Measurements from ENCODE around the gene EIF2B4. TPM values are rescaled to one million over a fixed set of nuclear protein-coding genes. Genes with fewer than 3 reads are reported as not detected.

The EIF2B4 gene
- total and polyA plus RNA-seq, 4 donors: 32.2 to 87.1 (median 39.5) TPM

Other genes with a start within 250 kb of the EIF2B4 start
- under 1 TPM in 1 of 2 donors, not detected in 1; 0.90 TPM for gene ABHD1, start 246.5 kb downstream of the EIF2B4 start, total RNA-seq
- under 1 TPM in 1 of 2 donors, not detected in 1; 0.08 TPM for gene ABHD1, start 246.5 kb downstream of the EIF2B4 start, polyA plus RNA-seq
- 10 to 100 TPM; 42.1 to 48.1 TPM for gene PREB, start 235.7 kb downstream of the EIF2B4 start, total RNA-seq
- gene PREB, start 235.7 kb downstream of the EIF2B4 start, polyA plus RNA-seq: 10 to 100 TPM; 24.9 to 46.3 TPM
- not detected for gene PRR30, start 230.9 kb downstream of the EIF2B4 start, total RNA-seq
- gene PRR30, start 230.9 kb downstream of the EIF2B4 start, polyA plus RNA-seq: not detected
- 1 to 10 TPM in 1 of 2 donors, under 1 TPM in 1; 0.39 to 1.1 TPM for gene TCF23, start 221.3 kb downstream of the EIF2B4 start, total RNA-seq
- not detected for gene TCF23, start 221.3 kb downstream of the EIF2B4 start, polyA plus RNA-seq
- 10 to 100 TPM; 66.9 to 93.8 TPM for gene ATRAID, start 158.3 kb downstream of the EIF2B4 start, total RNA-seq
- gene ATRAID, start 158.3 kb downstream of the EIF2B4 start, polyA plus RNA-seq: 100 to 1,000 TPM; 144 to 176 TPM
- gene SLC5A6, start 158.1 kb downstream of the EIF2B4 start, total RNA-seq: 10 to 100 TPM; 17.9 to 21.3 TPM
- gene SLC5A6, start 158.1 kb downstream of the EIF2B4 start, polyA plus RNA-seq: 10 to 100 TPM; 16.4 to 24.7 TPM
- 10 to 100 TPM; 19.5 to 29.7 TPM for gene CAD, start 153.0 kb downstream of the EIF2B4 start, total RNA-seq
- gene CAD, start 153.0 kb downstream of the EIF2B4 start, polyA plus RNA-seq: 10 to 100 TPM in 1 of 2 donors, 1 to 10 TPM in 1; 6.9 to 16.9 TPM
- gene SLC30A3, start 107.3 kb downstream of the EIF2B4 start, total RNA-seq: 1 to 10 TPM in 1 of 2 donors, under 1 TPM in 1; 0.78 to 1.8 TPM
- gene SLC30A3, start 107.3 kb downstream of the EIF2B4 start, polyA plus RNA-seq: 10 to 100 TPM in 1 of 2 donors, 1 to 10 TPM in 1; 4.0 to 20.2 TPM
- gene DNAJC5G, start 94.9 kb downstream of the EIF2B4 start, total RNA-seq: not detected
- gene DNAJC5G, start 94.9 kb downstream of the EIF2B4 start, polyA plus RNA-seq: 1 to 10 TPM; 2.3 TPM
- gene TRIM54, start 87.9 kb downstream of the EIF2B4 start, total RNA-seq: under 1 TPM; 0.18 to 0.39 TPM
- 1 to 10 TPM; 1.4 to 5.0 TPM for gene TRIM54, start 87.9 kb downstream of the EIF2B4 start, polyA plus RNA-seq
- gene UCN, start 61.9 kb downstream of the EIF2B4 start, total RNA-seq: 1 to 10 TPM; 1.2 to 2.2 TPM
- gene UCN, start 61.9 kb downstream of the EIF2B4 start, polyA plus RNA-seq: 1 to 10 TPM in 1 of 2 donors, not detected in 1; 1.3 TPM
- 10 to 100 TPM; 49.9 to 68.7 TPM for gene MPV17, start 47.2 kb downstream of the EIF2B4 start, total RNA-seq
- 10 to 100 TPM; 47.5 to 80.6 TPM for gene MPV17, start 47.2 kb downstream of the EIF2B4 start, polyA plus RNA-seq
- gene GTF3C2, start 13.6 kb downstream of the EIF2B4 start, total RNA-seq: 10 to 100 TPM; 42.7 to 60.9 TPM
- 10 to 100 TPM; 17.0 to 20.3 TPM for gene GTF3C2, start 13.6 kb downstream of the EIF2B4 start, polyA plus RNA-seq
- 10 to 100 TPM; 77.8 to 90.5 TPM for gene SNX17, start 278 bp upstream of the EIF2B4 start, total RNA-seq
- 10 to 100 TPM; 79.4 to 92.6 TPM for gene SNX17, start 278 bp upstream of the EIF2B4 start, polyA plus RNA-seq
- gene ZNF513, start 10.4 kb upstream of the EIF2B4 start, total RNA-seq: 10 to 100 TPM; 15.3 to 18.7 TPM
- 10 to 100 TPM in 1 of 2 donors, 1 to 10 TPM in 1; 5.5 to 32.7 TPM for gene ZNF513, start 10.4 kb upstream of the EIF2B4 start, polyA plus RNA-seq
- gene PPM1G, start 39.3 kb upstream of the EIF2B4 start, total RNA-seq: 10 to 100 TPM; 39.5 to 42.7 TPM
- 10 to 100 TPM; 37.3 to 40.7 TPM for gene PPM1G, start 39.3 kb upstream of the EIF2B4 start, polyA plus RNA-seq
- 10 to 100 TPM; 94.5 to 99.8 TPM for gene NRBP1, start 58.3 kb upstream of the EIF2B4 start, total RNA-seq
- 10 to 100 TPM; 51.2 to 81.2 TPM for gene NRBP1, start 58.3 kb upstream of the EIF2B4 start, polyA plus RNA-seq
- 1 to 10 TPM; 1.8 to 2.4 TPM for gene KRTCAP3, start 72.0 kb upstream of the EIF2B4 start, total RNA-seq
- gene KRTCAP3, start 72.0 kb upstream of the EIF2B4 start, polyA plus RNA-seq: 10 to 100 TPM in 1 of 2 donors, 1 to 10 TPM in 1; 3.9 to 13.9 TPM
- gene IFT172, start 119.4 kb upstream of the EIF2B4 start, total RNA-seq: 10 to 100 TPM; 24.8 to 45.7 TPM
- 10 to 100 TPM in 1 of 2 donors, 1 to 10 TPM in 1; 8.1 to 64.9 TPM for gene IFT172, start 119.4 kb upstream of the EIF2B4 start, polyA plus RNA-seq
- gene FNDC4, start 124.9 kb upstream of the EIF2B4 start, total RNA-seq: 10 to 100 TPM; 12.1 to 18.6 TPM
- gene FNDC4, start 124.9 kb upstream of the EIF2B4 start, polyA plus RNA-seq: 10 to 100 TPM; 21.4 to 39.0 TPM
- 1 to 10 TPM in 1 of 2 donors, under 1 TPM in 1; 0.69 to 2.4 TPM for gene GCKR, start 126.5 kb upstream of the EIF2B4 start, total RNA-seq
- 1 to 10 TPM in 1 of 2 donors, under 1 TPM in 1; 0.13 to 7.7 TPM for gene GCKR, start 126.5 kb upstream of the EIF2B4 start, polyA plus RNA-seq
- 10 to 100 TPM; 29.5 to 41.7 TPM for gene ZNF512, start 212.7 kb upstream of the EIF2B4 start, total RNA-seq
- gene ZNF512, start 212.7 kb upstream of the EIF2B4 start, polyA plus RNA-seq: 10 to 100 TPM; 12.1 to 21.2 TPM